NCI-H69 (cell line): Measurements from ENCODE around the gene RALGPS1.
A peak's percentile ranks its signal among the peaks of the same experiment; 100 is the strongest.

ENCODE experiments used
- DNase-seq: peaks from one replicate; lab custom pipeline; 2025; lab: John Stamatoyannopoulos, UW

The RALGPS1 gene

DNA sequence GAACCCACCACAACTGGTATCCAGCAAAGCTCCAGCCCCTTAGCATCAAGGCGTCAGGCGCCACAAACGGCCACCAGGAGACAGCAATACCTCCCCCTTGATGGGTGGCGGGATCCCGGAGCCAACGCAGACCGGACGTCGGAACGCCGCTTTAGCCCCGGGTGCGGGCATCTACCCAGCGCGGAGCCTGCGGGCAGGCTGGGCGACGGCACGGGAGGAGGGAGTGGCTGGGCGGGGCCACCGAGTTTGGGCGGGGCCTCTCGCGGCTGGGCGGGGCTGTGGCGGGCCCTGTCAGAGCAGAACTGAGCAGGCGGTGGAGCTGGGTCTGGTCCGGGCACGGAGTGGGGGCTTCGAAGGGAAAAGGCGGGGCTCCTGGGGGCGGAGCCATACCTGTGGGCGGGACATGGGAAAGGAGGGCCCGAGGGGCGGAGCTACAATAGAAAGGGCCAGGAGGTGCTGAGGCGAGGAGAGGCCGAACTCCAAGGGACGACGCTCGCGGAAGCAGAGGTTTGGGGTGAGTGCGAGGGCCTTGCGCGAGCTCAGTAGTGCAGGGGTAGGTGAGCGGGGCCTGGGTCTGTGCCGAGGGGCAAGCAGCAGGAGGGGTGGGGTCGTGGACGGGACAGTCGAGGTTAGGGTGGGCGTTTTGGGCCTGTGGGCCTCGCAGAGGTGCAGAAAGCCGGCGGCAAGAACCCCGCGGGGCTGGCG, 309.7 kb downstream of the RALGPS1 start:
- DNase-seq, result peak; percentile 97

DNA sequence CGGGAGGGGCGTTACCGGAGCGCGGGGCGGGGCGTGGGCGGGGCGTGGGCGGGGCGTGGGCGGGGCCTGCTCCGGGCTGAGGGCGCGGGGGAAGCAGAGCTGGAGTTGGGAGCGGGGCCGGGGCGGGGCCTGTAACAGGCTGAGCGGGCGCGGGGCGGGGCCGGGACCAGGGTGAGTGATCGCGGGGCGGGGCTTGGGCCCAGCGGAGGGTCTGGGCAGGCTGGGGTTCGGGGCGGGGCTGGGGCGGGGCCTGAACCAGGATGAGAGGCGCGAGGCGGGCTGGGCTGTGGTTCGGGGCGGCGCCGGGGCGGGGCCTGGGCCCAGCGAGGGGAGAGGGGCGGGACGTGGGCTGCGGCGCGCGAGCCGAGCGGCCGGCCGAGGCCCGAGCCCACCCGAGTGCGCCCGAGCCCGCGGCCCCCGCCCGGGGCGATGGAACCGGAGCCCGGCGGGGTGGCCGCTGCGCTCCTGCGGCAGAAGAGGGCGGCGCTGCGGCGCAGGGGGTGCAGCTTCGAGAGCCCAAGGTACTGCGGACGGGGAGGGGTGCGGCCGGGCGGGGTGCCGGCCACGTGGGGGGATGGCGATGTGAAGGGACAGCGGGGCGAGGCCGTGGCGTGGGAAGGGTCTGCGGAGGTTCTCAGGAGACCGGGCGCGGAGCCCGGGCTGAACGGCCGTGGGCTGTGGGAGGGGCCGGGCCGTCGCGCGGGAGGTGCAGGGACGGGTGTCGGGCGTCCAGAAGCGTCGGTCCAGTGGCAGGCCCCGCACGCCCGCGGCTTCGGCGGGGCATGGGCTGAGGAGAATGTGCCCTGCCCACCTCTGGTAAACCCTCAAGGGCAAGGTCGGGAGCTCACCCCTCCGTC, 310.5 kb downstream of the RALGPS1 start:
- peak; percentile 97 for DNase-seq

DNA sequence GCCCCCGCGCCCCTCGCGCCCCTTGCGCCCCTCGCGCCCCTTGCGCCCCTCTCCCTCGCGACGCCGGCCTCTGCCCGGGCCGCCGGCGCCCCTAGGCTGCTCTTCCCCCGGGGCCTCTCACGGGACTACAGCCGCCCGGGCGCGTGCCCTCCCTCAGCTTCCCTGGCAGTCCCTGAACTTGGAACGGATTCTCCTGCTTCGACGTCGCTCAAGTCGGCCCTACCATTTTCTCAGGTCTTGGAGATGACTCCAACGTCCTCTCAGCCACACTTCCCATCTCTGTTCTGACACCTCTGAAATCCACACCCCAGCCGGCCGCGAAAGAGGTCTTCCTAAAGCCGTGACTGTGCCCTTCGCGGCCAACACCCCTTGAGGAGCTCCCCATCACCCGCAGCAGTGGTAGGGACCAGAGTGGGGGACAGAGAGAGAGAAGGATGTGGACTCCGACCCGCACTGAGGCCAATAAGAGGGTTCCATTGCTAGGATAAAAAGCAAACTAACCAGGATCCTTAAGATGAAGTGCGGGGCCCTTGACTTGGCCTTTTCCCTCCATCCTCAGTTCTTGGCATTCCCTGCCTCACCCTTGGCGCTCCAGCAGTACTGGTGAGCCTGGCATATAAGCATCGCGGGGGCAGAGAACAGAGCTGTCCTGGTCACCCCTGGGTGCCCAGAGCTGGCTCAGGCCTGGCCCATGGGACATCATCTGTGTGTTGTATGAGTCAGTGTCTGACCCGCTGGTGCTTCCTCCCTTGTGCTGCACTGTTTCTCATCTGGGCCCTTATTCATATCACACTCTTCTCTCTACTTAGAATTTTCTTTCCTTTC, 311.4 kb downstream of the RALGPS1 start:
- DNase-seq, result peak; percentile 59

DNA sequence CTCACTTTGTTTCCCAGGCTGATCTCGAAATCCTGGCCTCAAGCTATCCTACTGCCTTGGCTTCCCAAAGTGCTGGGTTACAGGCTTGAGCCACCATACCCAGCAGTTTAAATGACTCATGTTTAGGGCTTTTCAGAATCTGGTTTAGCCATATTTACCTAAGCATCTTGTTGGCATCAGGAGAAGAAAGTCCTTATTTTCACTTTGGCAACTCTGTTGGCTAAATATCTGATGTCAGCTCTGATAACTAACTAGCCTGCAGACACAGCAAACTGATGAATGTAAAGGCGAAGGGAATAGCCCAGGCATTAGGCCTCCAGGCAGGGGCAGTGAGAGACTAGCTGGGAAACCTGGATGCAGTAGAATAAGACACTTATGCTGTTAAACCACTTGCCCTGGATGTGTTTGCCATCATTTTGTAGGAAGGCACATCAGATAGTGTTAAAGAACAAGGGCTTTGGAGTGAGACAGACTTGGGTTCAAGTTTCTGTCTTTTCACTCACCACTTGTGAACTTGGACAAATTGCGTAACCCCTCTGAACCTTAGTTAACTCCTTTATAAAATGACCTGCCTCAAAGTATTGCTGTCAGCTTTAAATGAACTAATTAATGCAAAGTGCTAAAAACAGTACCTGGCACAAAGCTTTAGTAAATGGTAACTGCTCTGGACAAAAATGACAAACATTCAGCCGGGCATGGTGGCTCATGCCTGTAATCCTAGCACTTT, 315.3 kb downstream of the RALGPS1 start:
- no peak for DNase-seq

DNA sequence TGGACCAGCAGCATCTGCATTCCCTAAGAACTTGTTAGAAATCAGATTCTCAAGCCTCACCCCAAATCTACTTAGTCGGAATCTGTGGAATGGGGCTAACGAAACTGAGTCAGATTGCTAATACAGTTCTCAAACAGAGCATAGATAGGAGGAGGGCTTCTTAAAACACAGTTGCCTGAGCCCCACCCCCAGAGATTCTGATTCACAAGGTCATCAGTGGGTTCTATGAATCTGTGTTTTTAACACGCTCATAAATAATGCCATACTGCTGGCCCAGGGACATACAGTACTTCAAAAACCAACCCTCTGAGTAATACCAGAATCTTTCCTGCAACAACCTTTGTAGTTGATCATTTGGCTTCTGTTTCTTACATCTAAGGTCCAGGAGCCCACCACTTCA, 317.1 kb downstream of the RALGPS1 start:
- no peak for DNase-seq

DNA sequence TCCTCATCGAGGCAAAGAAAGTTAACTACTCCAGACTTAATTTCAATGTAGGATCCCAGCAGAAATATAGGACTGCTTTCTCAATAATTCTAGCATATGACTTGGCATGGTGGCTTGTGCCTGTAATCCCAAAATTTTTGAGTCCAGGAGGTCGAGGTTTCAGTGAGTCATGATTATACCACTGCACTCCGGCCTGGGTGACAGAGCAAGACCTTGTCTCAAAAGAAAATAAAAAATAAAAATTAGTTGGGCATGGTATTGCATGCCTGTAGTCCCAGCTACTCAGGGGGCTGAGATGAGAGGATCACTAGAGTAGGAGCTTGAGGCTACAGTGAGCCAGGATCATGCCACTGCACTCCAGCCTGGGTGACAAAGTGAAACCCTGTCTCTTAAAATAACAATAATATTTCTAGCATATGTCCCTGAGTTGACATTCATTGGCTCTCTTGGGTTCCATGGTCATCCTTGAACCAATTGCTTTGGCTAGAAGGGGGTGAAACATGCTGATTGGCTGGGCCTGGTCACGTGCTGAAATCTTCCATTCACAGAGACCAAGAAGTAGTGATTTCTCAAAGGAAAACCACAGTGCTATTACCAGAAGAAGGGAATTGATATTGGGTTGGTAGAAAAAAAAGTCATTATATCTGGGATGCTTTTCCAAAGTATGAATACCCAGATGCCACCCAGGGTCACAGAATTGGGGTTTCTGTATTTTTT, 318.4 kb downstream of the RALGPS1 start:
- DNase-seq, result no peak

DNA sequence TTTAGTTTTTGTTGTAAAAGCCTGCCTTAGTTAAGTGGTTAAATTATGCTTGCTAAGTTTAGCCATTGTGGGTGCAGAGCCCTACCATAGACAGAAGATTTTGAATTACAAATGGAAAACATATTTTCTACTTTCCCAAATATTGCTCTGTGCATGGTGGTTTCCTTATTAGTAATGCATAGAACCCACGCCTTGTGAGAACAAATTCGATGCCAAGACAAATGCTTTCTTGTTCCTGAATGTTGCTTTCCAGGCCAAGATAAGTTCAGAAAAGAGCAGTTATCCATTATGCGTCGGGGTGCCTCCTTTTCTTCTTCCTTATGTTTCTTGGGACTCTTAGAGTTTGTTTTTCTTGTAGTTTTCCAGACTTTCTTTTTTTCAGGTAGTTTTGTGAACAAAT, 319.0 kb downstream of the RALGPS1 start:
- no peak for DNase-seq

DNA sequence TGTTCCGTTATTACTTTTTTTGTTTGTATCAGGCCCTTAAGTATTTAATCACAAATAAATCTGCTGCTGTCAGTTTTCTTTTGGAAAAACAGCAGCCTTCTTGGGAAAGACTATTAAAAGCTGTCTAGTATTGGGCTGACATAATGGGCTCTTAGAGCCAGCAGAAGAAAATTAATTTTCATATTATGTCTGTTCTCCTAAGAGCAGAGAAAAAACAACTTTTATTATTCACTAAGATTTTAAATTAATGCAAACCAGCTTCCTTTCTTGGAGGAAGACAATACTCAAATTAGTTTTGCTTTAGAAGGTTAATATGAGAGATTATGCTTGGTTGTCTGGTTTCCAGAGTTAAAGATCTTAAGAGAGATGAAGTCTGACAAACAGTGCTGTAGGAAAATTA, 319.4 kb downstream of the RALGPS1 start:
- no peak for DNase-seq

DNA sequence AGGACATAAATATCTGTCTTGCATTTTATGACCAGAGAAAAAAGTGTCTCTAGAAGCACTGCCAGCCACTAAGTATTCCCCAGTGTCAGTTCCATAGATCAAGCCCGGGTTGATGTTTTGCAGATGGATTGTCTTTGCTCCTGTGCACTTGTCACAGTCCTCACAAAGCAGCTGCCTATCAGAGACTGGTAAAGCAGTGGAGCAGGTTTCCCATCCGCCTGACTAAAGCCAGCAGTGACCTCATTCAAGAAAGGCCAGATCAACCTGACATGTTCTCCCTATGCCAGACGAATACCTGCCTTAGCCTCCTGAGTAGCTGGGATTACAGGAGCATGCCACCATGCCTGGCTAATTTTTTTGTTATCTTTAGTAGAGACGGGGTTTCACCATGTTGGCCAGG, 323.2 kb downstream of the RALGPS1 start:
- no peak for DNase-seq

DNA sequence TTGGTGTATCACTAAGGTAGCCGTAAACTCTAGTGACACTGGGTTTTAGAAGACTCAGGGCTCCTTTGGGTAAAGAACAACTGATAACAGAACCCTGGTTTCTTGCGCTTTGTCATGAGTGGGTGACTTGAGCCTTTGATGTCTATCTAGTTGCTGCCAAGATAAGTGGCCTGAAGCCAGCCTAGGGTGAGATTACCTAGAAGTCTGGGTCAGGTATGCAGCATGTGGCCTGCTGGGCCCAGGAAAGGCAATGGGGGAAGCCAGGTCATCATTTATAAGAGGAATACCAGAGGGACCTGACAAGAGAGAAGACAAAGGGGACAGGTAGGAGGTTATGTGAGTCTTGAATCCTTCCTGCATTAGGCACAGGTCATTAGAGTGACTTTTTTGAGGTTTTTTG, 326.8 kb downstream of the RALGPS1 start:
- no peak for DNase-seq

DNA sequence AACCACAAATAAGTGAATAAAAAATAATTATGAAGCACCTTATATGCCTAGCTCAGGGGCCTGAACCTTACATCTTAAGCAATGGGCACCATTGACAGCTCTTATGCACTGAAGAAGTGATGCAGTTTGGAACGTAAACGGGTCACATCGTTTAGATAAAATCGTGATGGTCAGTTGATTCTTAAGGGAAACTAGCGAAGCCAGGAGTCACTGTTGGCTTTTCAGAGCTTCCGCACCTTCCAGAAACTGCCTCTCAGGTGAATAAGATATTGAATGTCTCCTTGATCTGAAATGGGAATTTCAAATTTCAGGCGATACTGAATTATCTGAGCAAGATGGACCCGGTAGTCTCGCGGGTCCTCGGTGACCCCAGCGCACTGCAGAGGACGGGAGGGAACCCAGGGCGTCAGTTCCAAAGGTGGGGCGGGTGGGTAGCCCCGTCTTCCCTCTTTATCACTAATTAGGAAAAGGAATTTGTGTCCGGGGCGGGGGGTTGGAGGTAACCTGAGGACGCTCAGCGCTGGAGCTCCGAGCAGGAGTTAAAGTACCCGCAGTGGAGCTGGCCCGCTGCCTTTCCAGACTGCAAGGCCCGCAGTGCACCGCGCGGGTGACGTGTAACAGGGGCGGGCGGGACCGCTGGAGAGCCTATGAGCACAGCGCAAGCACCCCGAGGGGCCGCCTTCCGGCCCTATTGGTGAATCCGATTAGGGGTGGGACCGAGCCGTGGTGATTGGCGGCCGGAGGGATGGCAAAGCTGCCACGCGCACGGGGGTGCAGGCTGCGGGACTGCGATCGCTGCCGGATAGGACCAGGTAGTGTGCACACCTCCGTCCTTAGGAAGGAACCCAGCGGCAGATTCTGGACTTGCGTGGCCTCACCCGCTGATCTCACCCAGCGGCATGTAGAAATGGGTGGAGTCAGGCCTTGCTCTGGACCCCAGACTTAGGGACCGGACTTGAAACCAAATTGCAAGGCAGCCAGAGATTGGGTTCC, 330.3 kb downstream of the RALGPS1 start:
- DNase-seq, result peak; percentile 99

DNA sequence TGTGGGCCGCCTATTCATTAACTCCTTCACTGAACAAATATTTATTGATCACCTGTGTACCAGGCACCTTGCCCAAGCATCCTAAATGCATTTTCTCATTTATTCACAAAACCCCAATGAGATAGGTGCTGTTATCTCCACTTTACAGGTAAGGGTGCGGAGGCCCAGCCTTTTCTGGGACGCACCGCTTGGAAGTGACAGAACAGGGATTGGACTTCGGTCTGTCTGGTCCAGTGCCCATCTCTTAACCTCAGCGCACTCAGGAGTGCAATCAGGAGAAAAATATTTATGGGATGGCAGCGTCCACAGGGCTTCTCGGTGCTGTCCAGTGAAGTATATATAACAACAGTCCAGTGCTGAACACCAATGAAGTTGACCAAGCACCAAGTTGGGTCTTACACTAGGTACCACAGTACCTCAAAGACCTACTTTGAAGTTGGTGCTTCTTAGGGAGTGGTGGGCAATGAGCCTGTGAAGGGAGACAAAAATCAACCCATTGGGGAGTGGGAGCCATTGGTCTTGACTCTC, 331.1 kb downstream of the RALGPS1 start:
- no peak for DNase-seq

DNA sequence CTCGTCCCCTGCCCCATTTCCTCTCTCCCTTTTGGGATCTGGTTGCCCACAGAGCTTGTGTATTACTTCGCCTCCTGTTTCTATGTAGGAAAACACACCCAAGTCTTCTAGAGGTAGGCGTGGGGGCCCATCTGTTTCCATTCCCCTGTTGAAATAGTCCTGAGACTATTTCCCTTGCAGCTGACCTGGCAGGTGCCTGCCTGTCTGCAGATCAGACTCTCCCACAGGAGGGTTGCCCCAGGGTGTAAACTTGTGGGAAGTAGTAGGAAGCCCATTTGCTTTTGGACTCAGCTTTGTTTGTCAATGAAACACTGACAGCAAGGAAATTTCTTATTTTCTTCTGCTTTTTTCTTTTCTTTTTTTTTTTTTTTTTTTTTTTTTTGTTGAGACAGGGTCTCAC, 333.7 kb downstream of the RALGPS1 start:
- peak; percentile 81 for DNase-seq

DNA sequence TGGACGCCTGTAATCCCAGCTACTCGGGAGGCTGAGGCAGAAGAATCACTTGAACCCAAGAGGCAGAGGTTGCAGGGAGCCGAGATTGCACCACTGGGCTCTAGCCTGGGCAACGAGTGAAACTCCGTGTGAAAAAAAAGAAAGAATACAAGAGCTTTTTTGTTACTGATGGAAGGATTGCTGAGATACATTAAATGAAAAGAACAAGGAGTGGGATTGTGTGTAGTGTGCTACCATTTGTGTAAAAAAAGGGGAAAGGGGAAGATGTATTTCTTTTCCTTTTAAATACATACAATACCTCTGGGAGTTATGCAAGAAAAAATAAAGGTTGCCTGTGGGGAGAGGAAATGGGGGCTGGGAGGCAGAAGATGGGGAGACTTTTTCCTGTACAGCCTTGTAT, 335.3 kb downstream of the RALGPS1 start:
- no peak for DNase-seq

DNA sequence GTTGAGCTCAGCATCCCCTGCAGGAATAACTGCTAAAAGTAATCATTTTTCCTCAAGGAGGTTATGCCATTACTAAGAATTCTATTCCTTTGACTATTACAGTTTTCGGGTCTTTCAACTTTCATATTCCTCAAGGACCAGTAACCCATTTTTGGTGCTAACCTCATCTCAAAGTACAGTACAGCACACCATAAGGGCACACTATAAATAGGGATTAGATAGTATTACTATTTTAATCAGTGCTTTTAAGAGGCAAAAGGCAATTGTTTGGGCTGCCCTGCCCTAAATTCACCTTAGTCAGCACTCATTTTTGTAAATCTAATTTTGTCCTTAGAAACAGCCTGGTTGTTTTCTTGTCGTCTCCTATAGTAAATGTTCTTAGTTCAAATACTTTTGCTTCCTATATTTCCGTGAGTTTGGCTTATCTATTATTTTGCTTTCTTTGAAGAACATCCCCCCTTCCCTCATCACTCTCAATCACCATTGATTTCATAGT, 336.4 kb downstream of the RALGPS1 start:
- no peak for DNase-seq

DNA sequence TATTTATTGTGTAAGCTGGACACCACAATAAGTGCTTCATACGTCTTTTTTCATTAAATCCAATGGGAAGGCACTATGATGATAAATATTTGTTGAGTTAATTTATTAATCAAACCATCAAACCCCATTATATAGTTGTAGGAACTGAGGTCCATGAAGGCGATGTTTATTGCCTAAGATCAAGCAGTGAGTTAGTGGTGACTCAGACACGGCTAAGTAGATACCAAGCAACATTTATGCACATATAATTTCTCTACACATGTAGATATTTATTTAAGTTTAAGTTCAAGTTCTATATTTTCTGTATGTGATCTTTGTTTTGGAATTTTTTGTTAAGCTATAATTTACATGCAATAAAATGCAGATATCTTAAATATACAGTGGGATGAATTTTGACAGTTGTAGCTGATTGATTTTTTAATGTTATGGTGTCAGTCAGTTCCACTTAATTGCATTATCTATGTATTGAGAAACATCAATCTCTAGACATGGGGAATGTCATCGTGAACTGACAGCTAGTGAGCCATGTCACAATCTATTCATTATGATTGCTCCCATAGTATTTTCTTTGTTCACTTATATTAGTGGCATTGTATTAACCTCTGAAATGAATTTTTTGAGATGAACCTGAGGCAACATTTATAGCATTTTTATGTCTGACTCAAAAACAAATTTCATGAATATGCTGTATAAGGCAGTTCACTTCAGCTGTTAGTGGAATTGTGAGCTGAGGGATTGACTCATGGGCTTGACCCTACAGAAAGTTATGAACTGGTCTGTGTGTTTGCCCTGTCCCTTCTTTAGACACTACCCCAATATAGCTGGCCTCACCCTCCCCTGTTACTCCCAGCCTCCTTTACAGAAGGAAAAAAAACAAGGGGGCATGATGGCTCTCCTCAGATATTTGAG, 338.1 kb downstream of the RALGPS1 start:
- no peak for DNase-seq

DNA sequence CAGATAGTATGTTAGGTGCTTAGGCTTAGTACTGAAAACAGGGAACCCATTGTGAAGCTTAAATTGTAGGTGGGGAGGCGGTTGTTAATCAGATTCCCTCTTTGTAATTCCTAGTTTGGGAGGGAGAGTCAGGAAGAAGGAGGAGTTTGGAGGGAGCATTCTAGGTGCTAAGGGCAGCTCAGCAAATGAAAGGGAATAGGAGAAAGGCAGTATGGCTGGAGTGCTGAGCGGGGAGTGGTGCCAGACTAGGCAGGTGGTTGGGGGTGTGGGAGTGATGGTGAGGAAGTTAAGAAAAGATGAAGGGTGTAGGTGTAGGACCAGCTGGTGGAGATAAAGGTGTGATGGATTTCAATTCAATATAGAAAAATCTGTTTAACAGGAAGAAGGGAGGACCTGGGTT, 338.9 kb downstream of the RALGPS1 start:
- peak; percentile 12 for DNase-seq

DNA sequence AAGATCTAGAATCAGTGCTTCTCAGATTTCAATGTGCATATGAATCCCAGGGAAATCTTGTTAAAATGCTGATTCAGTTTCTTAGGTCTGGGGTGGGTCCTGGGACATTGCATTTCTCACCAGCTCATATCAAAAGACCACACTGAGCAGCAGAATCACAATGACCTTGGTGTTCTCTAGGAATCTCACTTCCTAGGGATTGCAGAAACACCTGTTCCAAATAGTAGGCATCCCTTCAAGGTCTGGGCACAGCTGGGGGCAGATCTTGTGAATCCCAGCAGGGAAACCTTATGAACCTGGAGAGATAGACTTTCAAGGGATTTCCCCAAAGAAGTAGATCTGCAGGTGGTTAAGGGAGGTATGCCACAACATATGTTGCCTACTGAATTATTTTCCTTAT, 341.1 kb downstream of the RALGPS1 start:
- peak; percentile 42 for DNase-seq
